Stimulated activated CD4-positive, alpha-beta T cell treated with anti-CD3 and anti-CD28 coated beads, TNF-alpha, amount 100 ng/mL, for 48 hours (primary cell): ENCODE data around the gene ARHGAP8.

Source experiments
- DNase-seq, 3 donors: peaks; one replicate each; pipeline ENCODE4 v3.0.0-alpha.2; 2020; ENCODE audit warnings: low read depth in 3 of 3

Gene ARHGAP8

GRCh38 chr22:44802071-44802700, 49.8 kb downstream of the ARHGAP8 start:
- no peak for DNase-seq

- no peak for DNase-seq
These were observed 50.6 kb downstream of the ARHGAP8 start for GRCh38 chr22:44802956-44803355.

GRCh38 chr22:44804327-44804726, 52.0 kb downstream of the ARHGAP8 start:
- DNase-seq = no peak

GRCh38 chr22:44805711-44806110, 53.3 kb downstream of the ARHGAP8 start:
- no peak for DNase-seq

GRCh38 chr22:44807232-44807631, 54.9 kb downstream of the ARHGAP8 start:
- DNase-seq = no peak

- DNase-seq = no peak
These were observed 55.7 kb downstream of the ARHGAP8 start for GRCh38 chr22:44807915-44808690.

GRCh38 chr22:44809456-44809855, 57.1 kb downstream of the ARHGAP8 start:
- no peak for DNase-seq

GRCh38 chr22:44811141-44811540, 58.8 kb downstream of the ARHGAP8 start:
- DNase-seq = no peak

GRCh38 chr22:44813416-44813815, 61.0 kb downstream of the ARHGAP8 start:
- no peak for DNase-seq

- no peak for DNase-seq
These were observed 62.1 kb downstream of the ARHGAP8 start for GRCh38 chr22:44814266-44815098.

- DNase-seq = no peak
These were observed 63.0 kb downstream of the ARHGAP8 start for GRCh38 chr22:44815099-44816070.

GRCh38 chr22:44816141-44816540, 63.8 kb downstream of the ARHGAP8 start:
- no peak for DNase-seq

GRCh38 chr22:44818727-44819126, 66.4 kb downstream of the ARHGAP8 start:
- no peak for DNase-seq

GRCh38 chr22:44819966-44820631, 67.7 kb downstream of the ARHGAP8 start:
- no peak for DNase-seq

GRCh38 chr22:44821741-44822475, 69.5 kb downstream of the ARHGAP8 start:
- no peak for DNase-seq

GRCh38 chr22:44822534-44822933, 70.2 kb downstream of the ARHGAP8 start:
- no peak for DNase-seq

GRCh38 chr22:44823396-44823795, 71.0 kb downstream of the ARHGAP8 start:
- no peak for DNase-seq

- DNase-seq = no peak
These were observed 71.4 kb downstream of the ARHGAP8 start for GRCh38 chr22:44823806-44824205.

GRCh38 chr22:44824271-44824670, 71.9 kb downstream of the ARHGAP8 start:
- DNase-seq = no peak
